HFF-Myc (cell line): ENCODE results near the gene TREML4.
"Not testable (repeated sequence)": the region's sequence is repeated elsewhere in the genome, so short reads cannot be mapped to it uniquely, and the experiment has no call there.

Experiments used
- DNase-seq: peaks from one replicate; pipeline ENCODE4 v3.0.0-alpha.2; 2011; ENCODE audit warnings: low read depth; ENCODE audit errors: extremely low read depth
- H3K4me3 ChIP-seq: replicated peaks from 2 replicates; pipeline ENCODE4 v1.5.1; 2011; ENCODE audit warnings: low read depth, mild to moderate bottlenecking, control low read depth, low read length
- TF ChIP-seq, protein P1 (sequence below): IDR thresholded peaks from 2 replicates; pipeline ENCODE4 v1.5.1; 2012; ENCODE audit warnings: mild to moderate bottlenecking, low read depth, low read length, control low read depth; ENCODE audit errors: missing control alignments

Gene TREML4

DNA sequence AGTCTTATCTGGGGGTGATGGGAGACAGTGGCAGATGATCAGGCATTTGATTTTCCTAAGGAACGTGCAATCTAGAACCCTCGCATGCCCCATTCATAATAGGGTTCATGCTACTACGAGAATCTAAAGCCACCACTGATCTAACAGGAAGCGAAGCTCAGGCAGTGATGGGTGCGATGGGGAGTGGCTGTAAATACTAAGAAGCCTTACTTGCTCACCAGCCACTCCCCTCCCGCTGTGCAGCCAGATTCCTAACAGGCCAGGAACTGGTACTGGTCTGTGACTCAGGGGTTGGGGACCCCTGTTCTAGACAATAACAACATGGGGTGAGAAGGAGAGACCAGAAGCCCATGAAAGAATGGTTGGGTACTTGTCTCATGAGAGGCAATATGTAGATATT is 4.5 kb downstream of the TREML4 start:
- DNase-seq = no peak
- TF ChIP-seq, protein P1, sequence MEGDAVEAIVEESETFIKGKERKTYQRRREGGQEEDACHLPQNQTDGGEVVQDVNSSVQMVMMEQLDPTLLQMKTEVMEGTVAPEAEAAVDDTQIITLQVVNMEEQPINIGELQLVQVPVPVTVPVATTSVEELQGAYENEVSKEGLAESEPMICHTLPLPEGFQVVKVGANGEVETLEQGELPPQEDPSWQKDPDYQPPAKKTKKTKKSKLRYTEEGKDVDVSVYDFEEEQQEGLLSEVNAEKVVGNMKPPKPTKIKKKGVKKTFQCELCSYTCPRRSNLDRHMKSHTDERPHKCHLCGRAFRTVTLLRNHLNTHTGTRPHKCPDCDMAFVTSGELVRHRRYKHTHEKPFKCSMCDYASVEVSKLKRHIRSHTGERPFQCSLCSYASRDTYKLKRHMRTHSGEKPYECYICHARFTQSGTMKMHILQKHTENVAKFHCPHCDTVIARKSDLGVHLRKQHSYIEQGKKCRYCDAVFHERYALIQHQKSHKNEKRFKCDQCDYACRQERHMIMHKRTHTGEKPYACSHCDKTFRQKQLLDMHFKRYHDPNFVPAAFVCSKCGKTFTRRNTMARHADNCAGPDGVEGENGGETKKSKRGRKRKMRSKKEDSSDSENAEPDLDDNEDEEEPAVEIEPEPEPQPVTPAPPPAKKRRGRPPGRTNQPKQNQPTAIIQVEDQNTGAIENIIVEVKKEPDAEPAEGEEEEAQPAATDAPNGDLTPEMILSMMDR = no peak
- H3K4me3 ChIP-seq = no peak overlapping the region

DNA sequence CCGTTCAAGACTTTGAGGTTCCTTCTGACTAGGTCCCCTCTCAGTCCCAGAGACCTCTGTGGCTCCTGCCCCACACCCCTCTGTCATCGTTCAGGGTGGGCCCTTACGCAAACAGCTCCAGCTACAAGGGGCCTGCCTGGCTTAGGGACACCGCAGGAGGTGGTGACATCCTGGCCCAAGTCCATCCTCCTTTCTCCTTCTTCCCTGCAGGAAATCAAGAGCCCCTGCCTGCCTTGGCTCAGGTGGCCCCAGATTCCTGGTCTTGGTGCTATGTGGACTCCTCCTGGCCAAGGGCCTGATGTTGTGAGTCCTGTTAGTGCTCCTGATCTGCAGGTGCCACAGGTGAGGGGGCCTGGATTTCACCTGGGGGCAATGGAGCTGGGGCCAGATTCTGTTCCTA is 8.1 kb downstream of the TREML4 start:
- H3K4me3 ChIP-seq = no peak overlapping the region
- TF ChIP-seq, protein P1 = no peak
- DNase-seq = no peak

DNA sequence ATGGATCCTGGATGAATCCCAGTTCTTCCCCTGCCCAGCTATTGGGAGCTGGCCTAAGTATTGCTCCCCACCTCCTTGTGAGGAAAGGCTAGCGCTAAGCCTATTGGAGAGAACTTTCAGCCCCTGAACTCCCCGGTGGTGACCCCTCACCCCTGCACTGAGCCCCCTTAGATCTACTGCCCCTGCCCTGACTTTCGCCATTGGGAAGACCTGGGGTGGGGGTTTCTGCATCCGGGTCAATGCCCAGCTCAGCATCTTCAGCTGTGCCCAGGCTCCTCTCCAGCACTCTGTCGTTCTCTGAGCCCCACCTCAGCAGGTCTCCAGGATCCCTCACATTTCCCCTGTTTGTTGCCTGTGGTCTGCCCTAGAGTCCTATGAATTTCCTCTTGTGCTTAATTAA is 9.0 kb downstream of the TREML4 start:
- DNase-seq = no peak
- no peak overlapping the region for H3K4me3 ChIP-seq
- TF ChIP-seq, protein P1 = no peak

DNA sequence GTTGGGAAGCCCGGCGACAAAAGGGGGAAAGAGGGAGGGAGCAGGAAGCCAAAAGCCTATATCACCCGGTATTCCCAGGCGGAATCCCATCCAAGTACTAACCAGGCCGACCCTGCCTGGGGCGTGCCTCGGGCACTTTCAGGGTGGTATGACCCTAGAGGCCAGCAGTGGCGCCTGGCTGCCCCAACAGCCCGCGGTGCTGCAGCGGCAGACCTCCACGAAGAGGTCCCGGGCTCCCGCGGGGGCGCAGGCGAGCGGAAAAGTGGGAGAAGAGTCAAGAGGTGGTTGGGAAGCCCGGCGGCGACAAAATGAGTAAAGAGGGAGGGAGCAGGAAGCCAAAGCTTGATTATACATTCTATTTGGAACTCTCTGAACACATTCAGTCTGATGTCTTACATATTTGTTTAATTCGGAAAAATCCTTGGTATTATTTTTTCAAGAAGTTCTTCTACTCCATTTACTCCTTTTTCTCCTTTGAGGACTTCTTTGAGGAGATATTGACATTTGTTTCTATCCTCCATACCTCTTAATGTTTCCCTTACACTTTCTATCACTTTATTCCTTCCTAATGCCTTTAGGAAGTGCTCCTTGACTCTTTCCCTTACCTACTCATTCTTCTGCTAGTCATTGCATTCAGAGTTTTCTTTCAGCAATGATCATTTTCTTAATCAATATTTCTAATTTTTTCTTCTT is 11.5 kb downstream of the TREML4 start:
- TF ChIP-seq, protein P1 = no peak
- H3K4me3 ChIP-seq = no peak overlapping the region

DNA sequence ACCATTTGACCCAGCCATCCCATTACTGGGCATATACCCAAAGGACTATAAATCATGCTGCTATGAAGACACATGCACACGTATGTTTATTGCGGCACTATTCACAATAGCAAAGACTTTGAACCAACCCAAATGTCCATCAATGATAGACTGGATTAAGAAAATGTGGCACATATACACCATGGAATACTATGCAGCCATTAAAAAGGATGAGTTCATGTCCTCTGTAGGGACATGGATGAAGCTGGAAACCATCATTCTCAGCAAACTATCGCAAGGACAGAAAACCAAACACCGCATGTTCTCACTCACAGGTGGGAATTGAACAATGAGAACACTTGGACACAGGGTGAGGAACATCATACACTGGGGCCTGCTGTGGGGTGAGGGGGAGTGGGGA is 18.4 kb downstream of the TREML4 start:
- DNase-seq, H3K4me3 ChIP-seq: not testable (repeated sequence)

More for the DNA sequence above, 11.5 kb downstream of the TREML4 start:
- no peak for DNase-seq

DNA sequence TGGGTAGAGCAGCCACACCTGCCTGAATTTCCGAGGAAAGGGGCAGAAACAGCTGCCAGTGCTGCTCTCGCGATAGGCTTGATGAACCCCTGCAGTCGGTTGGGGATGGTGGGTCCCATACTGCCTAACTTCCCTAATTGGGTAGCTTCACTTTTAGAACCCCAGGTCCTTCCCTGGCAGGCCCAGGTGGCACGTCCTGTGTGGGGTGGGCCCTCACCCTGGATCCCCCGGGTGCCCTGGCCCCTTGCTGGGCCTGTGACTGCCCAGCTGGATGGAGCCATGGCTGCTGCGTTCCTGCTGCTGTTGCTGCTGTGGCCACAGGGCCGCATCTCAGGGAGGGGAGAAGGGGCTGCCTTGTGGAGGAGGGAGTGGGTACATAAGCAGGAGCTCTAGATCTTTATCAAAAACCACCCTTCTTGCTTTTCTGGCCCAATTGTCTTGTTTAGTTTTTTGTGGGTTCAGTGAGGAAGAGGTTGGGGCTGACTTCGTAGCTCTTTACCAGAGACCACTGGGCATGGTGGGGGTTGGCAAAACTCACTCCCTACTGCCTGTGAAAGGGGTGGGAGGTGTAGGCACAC is 19.2 kb downstream of the TREML4 start:
- no peak overlapping the region for H3K4me3 ChIP-seq
- no peak for DNase-seq
- TF ChIP-seq, protein P1 = no peak

DNA sequence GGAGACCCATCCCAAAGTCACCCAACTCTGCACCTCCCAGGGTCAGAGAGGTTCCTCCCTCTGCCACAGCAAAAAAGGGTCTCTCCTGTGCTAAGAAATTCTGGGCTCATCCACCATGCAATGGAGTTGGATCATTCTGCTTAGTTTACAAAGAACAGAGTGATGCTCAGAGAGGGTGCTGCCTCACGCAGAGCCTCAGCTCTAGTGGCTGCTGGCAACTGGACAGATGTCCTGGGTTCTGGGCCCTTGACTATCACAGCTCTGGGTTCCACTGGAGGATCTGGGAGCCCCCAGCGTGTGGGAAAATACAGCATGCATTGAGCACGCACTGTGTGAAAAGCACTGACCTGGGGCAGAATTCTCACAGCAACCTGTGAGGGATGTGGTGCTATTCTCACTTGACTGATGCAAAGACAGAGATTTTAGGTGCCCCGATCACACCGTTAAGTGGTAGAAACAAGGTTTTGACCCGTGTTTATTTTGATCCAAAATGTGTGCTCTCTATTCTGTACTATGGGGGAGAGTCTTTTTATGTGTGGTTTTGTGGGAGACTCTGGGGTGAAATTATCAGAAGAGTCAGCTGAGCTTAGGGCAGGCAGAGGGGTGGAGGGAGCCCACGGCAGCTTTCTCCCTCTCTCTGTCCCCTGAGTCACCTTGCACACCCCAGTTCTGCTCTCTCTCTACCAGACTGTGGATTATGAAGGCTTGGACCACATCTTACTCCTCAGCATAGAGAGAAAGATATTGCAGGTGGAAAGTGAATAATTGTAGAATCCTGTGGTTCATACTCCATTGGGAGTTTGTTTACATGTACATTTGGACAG is 19.9 kb downstream of the TREML4 start:
- no peak overlapping the region for H3K4me3 ChIP-seq
- TF ChIP-seq, protein P1 = no peak
- no peak for DNase-seq
